ENCODE measurements around the gene NOTUM.

NOTUM gene

GRCh38 chr17:81934850-81935708 lies 25.9 kb downstream of the NOTUM start:
- no peak for DNase-seq

GRCh38 chr17:81934098-81934757 lies 26.8 kb downstream of the NOTUM start:
- DNase-seq = no peak

GRCh38 chr17:81933178-81933699 lies 27.7 kb downstream of the NOTUM start:
- DNase-seq = no peak

- no peak for DNase-seq
Measured at GRCh38 chr17:81932333-81932983, 28.5 kb downstream of the NOTUM start.

- no peak for DNase-seq
Measured at GRCh38 chr17:81931557-81932332, 29.2 kb downstream of the NOTUM start.

GRCh38 chr17:81931189-81931556 lies 29.8 kb downstream of the NOTUM start:
- no peak for DNase-seq

GRCh38 chr17:81930142-81931125 lies 30.6 kb downstream of the NOTUM start:
- no peak for DNase-seq

GRCh38 chr17:81929253-81930141 lies 31.5 kb downstream of the NOTUM start:
- no peak for DNase-seq

GRCh38 chr17:81928544-81929252 lies 32.3 kb downstream of the NOTUM start:
- DNase-seq = no peak

GRCh38 chr17:81927653-81928543 lies 33.1 kb downstream of the NOTUM start, which contains the start of gene MAFG:
MAFG (minus strand) TSS chr17:81927735; CDS start chr17:81923185, 4,550 bp downstream.
- DNase-seq = peak; percentile 95

- no peak for DNase-seq
Measured at GRCh38 chr17:81927152-81927652, 33.8 kb downstream of the NOTUM start.

- DNase-seq = peak; percentile 48
Measured at GRCh38 chr17:81926451-81927151, 34.4 kb downstream of the NOTUM start.

- no peak for DNase-seq
Measured at GRCh38 chr17:81925860-81926450, 35.0 kb downstream of the NOTUM start.

- DNase-seq = no peak
Measured at GRCh38 chr17:81924557-81925532, 36.1 kb downstream of the NOTUM start.

- peak; percentile 65 for DNase-seq
Measured at GRCh38 chr17:81923302-81924260, 37.4 kb downstream of the NOTUM start.

All from midbrain (tissue), 1 donor.